GM03348 (cell line): ENCODE measurements around the gene CLSTN2.

Experiments used
- DNase-seq: peaks from one replicate; pipeline ENCODE4 v3.0.0; 2012; ENCODE audit warnings: low spot score

CLSTN2 gene

DNA sequence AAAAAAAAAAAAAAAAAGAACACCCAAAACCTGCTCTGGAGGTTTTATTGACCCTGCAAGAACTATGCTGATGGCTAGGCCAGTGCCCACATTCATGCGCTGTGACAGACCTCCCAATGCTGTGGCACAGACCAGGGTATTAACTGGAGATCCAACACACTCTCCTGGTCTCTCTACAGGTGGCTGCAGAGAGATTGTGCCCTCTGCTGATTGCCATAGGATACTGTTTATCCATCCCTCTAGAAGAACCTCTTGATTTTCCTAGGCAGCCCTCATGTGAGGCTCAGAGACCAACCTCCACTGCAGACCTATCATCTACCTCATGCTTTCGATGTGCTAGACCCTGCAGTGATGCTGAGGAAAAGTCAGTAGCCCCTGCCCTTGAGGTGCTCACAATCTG, 617.4 kb downstream of the CLSTN2 start:
- DNase-seq = no peak

- DNase-seq = no peak
Measured at GRCh38 chr3:140552898-140553297, 617.9 kb downstream of the CLSTN2 start.

GRCh38 chr3:140553591-140553990, 618.6 kb downstream of the CLSTN2 start:
- no peak for DNase-seq

DNA sequence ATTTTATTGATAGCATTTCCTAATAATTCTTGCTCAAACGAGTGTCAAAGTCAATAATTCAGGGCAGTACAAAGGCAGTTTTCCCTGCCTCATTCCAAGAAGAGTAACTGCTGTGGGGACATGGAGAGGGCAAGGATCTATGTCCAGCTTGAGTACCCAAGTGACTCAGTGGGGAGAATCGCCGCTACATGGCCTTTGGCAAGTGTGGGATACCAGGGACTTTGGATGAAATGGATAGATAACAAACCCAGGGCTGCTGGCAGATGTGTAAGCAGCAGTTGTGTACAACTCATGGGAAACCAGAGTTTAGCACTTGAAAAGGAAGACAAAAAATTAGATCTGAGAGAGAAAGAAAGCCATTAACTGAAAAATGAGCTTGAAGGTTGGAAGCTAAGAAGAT, 620.7 kb downstream of the CLSTN2 start:
- no peak for DNase-seq

DNA sequence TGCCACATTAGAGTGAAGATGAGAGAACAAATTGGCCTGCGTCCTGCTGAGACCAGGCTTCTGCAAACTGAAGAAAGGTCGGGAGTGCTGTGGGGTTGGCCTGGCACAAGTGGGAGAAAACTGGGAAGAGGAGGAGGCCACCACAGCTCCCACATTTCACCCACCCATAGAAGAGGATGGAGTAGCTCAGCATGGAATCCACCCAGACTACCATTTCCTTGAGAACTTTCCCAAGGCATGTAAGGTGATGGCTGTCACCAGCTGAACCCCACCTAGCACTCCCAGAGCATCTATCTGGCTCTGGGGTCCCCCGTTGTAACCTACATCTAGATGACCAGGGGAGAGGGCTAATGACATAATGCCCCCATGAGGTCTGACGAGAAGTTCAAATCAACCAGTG, 622.5 kb downstream of the CLSTN2 start:
- no peak for DNase-seq

- DNase-seq = no peak
Measured at GRCh38 chr3:140559546-140559945, 624.6 kb downstream of the CLSTN2 start.

GRCh38 chr3:140563206-140563760, 628.3 kb downstream of the CLSTN2 start:
- no peak for DNase-seq

GRCh38 chr3:140568131-140568530, 633.1 kb downstream of the CLSTN2 start:
- no peak for DNase-seq

GRCh38 chr3:140568842-140569520, 634.0 kb downstream of the CLSTN2 start:
- DNase-seq = no peak

DNA sequence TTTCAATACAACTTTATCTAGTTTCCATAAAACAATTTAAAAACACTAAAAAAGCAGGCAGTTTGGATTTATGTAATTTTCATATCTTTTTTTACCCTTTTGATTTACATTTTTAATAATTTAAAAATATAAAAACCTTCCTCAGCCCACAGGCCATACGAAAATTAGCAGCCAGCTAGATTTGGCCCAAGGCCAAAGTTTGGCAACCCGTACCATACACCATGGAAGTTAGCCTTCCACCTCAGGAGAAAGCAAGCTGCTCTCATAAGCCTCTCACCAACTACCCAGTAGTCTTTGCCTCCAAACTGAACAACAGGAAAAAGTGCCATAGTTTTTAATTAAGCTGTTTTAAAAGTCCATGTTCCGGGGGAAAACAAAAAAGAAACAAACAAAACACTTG, 635.6 kb downstream of the CLSTN2 start:
- DNase-seq = no peak

DNA sequence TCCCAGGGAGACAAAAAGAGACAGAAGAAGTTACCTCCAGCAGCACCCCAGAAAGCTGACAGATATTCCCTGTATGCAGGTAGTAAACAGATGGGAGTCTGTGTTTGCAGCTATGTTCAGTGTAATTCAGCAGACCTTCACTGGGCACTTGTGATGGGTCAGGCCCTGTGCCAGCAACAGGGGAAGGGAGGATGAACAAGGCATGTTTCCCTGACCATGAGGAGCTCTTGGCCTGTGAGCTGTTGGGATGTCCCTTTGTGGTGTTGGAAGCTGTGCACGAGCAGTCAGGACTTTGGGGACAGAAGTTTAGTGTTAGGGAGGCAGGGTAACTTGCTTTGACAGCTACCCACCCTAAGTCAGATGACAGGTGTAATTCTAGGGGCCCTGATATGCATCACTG, 636.9 kb downstream of the CLSTN2 start:
- DNase-seq = no peak

- no peak for DNase-seq
Measured at GRCh38 chr3:140572334-140572733, 637.3 kb downstream of the CLSTN2 start.

- no peak for DNase-seq
Measured at GRCh38 chr3:140573011-140573410, 638.0 kb downstream of the CLSTN2 start.

DNA sequence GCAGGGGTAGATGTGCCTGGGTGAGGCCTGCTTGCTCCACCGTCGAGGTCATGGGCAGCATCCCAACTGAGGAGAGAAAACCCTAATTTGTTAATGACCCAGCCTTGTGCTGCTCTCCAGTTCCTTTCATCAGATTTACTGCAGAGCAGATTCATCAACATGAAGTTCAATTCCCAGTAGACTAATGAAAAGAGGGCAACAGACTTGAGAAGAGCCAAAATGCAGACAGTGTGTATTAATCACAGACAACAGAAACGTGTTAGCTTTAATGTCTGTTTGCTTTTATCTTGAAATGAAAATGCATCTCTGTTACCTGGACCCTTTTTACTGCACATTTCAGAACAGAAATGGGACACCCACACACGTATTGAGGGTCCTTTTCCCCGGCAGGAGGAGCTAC, 639.4 kb downstream of the CLSTN2 start:
- DNase-seq = no peak

DNA sequence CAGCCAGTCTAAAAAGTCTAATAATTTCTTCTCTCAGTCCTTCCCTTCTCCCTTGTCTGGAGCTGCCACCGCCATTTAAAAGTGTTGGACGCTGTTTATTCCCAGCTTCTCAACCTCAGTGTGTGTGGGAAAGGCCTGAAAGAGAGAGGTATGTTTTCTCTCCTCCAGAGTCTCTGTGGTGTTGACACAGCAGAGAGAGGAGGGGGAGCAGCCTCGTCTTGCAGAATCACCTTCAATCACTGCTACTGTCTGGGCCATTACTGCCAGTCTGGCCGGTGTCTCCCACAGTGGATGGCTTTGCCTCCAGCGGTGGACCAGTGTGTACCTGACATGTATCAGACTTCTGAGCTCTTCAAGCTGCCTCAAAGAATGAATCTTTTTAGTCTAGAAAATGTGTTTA, 641.5 kb downstream of the CLSTN2 start:
- no peak for DNase-seq

- DNase-seq = no peak
Measured at GRCh38 chr3:140577911-140578310, 642.9 kb downstream of the CLSTN2 start.

- no peak for DNase-seq
Measured at GRCh38 chr3:140579260-140579659, 644.3 kb downstream of the CLSTN2 start.

DNA sequence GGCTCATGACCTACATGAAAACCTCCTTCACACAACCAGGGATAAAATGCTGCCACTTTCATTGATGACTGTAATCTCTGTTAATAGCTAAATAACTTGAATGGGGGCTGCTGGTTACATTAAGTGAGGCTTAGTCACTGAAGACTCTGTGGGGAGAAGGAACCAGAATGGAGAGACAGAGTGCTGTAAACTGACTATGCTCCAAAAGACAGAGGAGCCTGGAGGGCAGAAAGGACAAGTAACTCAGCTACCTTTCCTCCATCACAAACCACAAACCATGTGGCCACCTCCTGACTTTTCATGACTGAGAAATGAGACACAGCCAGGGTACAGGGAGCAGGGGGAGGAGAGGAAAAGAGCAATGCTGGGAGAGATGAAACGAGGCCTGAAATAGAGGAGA, 645.8 kb downstream of the CLSTN2 start:
- DNase-seq = no peak

DNA sequence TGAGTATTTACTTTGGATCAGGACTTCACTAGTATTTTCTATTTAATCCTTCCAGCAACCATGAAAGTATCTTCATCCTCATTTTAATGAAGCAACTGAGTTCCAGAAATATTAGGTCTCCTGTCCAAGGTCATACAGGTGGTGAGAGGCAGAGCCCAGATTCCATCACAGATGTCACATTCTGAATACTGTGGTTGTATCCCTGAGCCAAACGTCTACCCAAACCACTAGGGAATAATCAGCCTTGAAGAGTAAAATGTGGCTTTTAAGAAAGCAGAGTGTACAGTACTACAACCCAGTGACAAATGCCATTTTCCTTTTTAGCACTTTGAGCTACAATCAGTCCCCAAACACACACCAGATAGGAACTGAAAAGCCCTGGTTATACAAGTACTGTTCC, 649.6 kb downstream of the CLSTN2 start:
- no peak for DNase-seq

DNA sequence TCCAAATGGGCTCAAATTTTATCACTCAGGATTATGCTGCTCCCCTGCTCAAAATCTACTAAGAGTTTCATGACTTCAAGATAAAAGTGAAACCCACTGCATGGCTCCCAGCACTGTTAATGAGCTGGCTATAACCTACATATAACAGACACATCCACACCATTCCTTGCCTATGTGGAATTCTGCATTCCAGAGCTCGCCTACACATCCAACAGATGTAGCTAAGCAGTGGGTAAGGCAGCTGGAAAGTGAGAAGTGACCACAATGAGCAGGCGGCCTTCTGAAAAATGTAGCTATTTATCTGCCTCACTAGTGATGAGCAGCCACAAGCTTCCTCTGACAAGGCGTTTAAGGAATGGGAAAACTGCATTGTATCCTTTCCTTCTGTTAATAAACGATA, 650.8 kb downstream of the CLSTN2 start:
- DNase-seq = peak; percentile 60

DNA sequence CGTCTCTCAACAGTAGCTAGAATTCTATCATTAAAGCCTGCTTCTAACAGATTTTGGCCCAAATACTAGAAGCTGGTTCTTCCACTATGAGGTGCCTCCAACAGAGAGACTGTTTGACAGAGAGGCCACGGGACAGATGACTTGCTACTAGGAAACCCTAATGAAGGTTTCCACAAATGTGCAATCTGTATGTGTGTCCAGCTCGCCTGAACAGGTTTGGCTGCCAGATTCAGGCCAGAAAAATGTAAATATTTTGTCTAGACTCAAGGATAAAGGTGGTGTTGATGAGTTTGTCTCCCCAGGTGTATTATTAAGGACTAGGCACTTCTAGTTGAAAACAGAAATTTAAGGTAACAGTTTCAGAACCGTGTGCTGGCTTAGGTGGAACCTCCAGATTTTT, 651.3 kb downstream of the CLSTN2 start:
- no peak for DNase-seq

- no peak for DNase-seq
Measured at GRCh38 chr3:140588558-140588957, 653.6 kb downstream of the CLSTN2 start.

GRCh38 chr3:140593766-140594165, 658.8 kb downstream of the CLSTN2 start:
- no peak for DNase-seq

GRCh38 chr3:140595295-140595694, 660.3 kb downstream of the CLSTN2 start:
- no peak for DNase-seq
